Ovary (tissue), 3 donors: ENCODE measurements around the gene CSTF2.

Experiments used
- POLR2A ChIP-seq: fragments of 450-650 bp; IDR thresholded peaks from one replicate; pipeline ENCODE4 v1.6.1; 2017; ENCODE audit warnings: antibody characterized with exemption, mild to moderate bottlenecking, moderate library complexity
- TF ChIP-seq, protein P1 (sequence below), 3 donors: fragments of 450-650 bp in 2 of 3; fragments of 200-600 bp in 1 of 3; IDR thresholded peaks; one replicate each; pipeline versions ENCODE4 v1.5.1 to v1.8.0; 2016 to 2022; ENCODE audit warnings: antibody characterized with exemption in 3 of 3, mild to moderate bottlenecking in 1 of 3
- donor health status: DM: no; HTN: no; CAD: no.

DNA sequence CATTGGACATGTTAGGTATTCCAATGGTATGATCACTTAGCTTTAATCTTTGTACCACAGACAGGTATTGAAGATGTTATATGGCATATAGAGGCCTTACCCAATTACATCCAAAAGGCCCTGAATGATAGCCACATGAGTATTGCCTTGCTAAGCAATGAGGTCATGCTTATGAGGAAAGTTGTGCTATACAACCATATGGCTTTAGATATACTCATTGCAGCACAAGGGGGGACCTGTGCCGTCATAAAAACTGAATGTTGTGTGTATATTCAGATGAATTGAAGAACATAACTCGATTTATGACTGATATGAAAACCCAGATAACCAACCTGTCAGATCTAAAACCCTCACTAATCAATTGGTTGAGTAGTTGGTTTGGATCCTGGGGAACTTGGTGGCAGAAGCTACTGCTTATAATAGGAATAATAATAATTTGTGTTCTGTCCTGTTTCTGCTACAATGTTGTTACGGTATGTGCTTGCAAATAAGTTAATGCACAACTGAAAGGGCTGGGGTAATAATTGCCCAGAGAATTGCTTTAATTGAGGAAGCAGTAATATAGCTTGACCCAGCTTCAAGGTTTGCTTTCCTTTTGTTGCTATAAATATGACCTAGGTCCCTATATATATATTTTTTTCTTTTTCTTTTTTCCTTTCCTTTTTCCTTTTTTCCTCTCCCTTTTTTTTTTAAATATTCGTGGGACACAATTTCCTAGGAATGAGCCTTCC lies 21.5 kb upstream of the CSTF2 start:
- TF ChIP-seq, protein P1, sequence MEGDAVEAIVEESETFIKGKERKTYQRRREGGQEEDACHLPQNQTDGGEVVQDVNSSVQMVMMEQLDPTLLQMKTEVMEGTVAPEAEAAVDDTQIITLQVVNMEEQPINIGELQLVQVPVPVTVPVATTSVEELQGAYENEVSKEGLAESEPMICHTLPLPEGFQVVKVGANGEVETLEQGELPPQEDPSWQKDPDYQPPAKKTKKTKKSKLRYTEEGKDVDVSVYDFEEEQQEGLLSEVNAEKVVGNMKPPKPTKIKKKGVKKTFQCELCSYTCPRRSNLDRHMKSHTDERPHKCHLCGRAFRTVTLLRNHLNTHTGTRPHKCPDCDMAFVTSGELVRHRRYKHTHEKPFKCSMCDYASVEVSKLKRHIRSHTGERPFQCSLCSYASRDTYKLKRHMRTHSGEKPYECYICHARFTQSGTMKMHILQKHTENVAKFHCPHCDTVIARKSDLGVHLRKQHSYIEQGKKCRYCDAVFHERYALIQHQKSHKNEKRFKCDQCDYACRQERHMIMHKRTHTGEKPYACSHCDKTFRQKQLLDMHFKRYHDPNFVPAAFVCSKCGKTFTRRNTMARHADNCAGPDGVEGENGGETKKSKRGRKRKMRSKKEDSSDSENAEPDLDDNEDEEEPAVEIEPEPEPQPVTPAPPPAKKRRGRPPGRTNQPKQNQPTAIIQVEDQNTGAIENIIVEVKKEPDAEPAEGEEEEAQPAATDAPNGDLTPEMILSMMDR (IDR thresholded peaks at IDR 0.05), result no peak
- TF ChIP-seq POLR2A, result no peak
